PC-3 (cell line): ENCODE results near the gene KCTD20. TPM values are rescaled to one million over a fixed set of nuclear protein-coding genes. Genes with fewer than 3 reads are reported as not detected.

Source experiments
- ATAC-seq: fragments of 200-7000 bp; cut with Tn5 transposase; 2 replicates; pipeline ENCODE4 v1.9.1; 2020; ENCODE audit warnings: mild to moderate bottlenecking, moderate library complexity
- BruUV-seq: library from RNA; stranded (reverse); fragments of 400-500 nt; replicated peaks from 2 replicates; lab custom pipeline; 2021; lab: Mats Ljungman, UMichigan
- CTCF ChIA-PET: fragments of 300-600 bp; sonication (Branson Sonifier 250); formaldehyde crosslinking; loops from one replicate; lab custom pipeline; 2022; ENCODE audit warnings: antibody characterized with exemption; lab: Charles Lee
- POLR2A ChIA-PET: fragments of 300-600 bp; sonication (Branson Sonifier 250); formaldehyde crosslinking; loops from one replicate; lab custom pipeline; 2022; ENCODE audit warnings: antibody characterized with exemption; ENCODE audit not compliant: unreplicated experiment; lab: Charles Lee
- DNase-seq: peaks from one replicate; pipeline ENCODE4 v3.0.0-alpha.2; 2015
- H2AFZ ChIP-seq: fragments of 300-600 bp; sonication (generic); 2 replicates; pipeline ENCODE4 v1.6.0; 2016; ENCODE audit warnings: antibody characterized with exemption, low read length
- H3F3A ChIP-seq: fragments of 300-600 bp; sonication (generic); one replicate; pipeline ENCODE4 v1.6.0; 2017; ENCODE audit warnings: antibody characterized with exemption, low read length, control low read depth, mild to moderate bottlenecking; ENCODE audit not compliant: unreplicated experiment
- H3K27ac ChIP-seq: fragments of 300-600 bp; sonication (generic); 2 replicates; pipeline ENCODE4 v1.5.1; 2016; ENCODE audit warnings: mild to moderate bottlenecking, low read length
- H3K27me3 ChIP-seq: fragments of 300-600 bp; sonication (generic); 2 replicates; pipeline ENCODE4 v1.6.1; 2016; ENCODE audit warnings: low read length, mixed read lengths
- H3K36me3 ChIP-seq: fragments of 300-600 bp; sonication (generic); 2 replicates; pipeline ENCODE4 v1.6.1; 2016; ENCODE audit warnings: low read depth, mixed run types, low read length, mixed read lengths
- H3K4me1 ChIP-seq: fragments of 300-600 bp; sonication (generic); 2 replicates; pipeline ENCODE4 v1.5.1; 2016; ENCODE audit warnings: low read length; ENCODE audit not compliant: insufficient read depth
- H3K4me2 ChIP-seq: fragments of 300-600 bp; sonication (generic); 2 replicates; pipeline ENCODE4 v1.6.0; 2016; ENCODE audit warnings: low read length
- H3K4me3 ChIP-seq: fragments of 300-600 bp; sonication (generic); 2 replicates; pipeline ENCODE4 v1.5.1; 2016; ENCODE audit warnings: mild to moderate bottlenecking, low read length, mixed read lengths
- H3K79me2 ChIP-seq: fragments of 300-600 bp; sonication (generic); 2 replicates; pipeline ENCODE4 v1.6.1; 2017; ENCODE audit warnings: low read length, mixed read lengths
- H3K9ac ChIP-seq: fragments of 300-600 bp; sonication (generic); 2 replicates; pipeline ENCODE4 v1.6.0; 2016; ENCODE audit warnings: mild to moderate bottlenecking, low read length
- H3K9me2 ChIP-seq: fragments of 300-600 bp; sonication (generic); replicated peaks from 2 replicates; pipeline ENCODE4 v1.6.1; 2016; ENCODE audit warnings: mixed run types, low read length, mixed read lengths
- H3K9me3 ChIP-seq: fragments of 300-600 bp; sonication (generic); 2 replicates; pipeline ENCODE4 v1.6.1; 2016; ENCODE audit warnings: low read length, mixed read lengths
- H4K20me1 ChIP-seq: fragments of 300-600 bp; sonication (generic); 2 replicates; pipeline ENCODE4 v1.6.1; 2016; ENCODE audit warnings: low read length, mixed read lengths
- CTCF ChIP-seq: fragments of 300-600 bp; sonication (generic); conservative IDR thresholded peaks from 2 replicates; pipeline ENCODE4 v1.5.1; 2017; ENCODE audit warnings: antibody characterized with exemption, low read depth, mild to moderate bottlenecking, low read length
- EZH2 ChIP-seq: fragments of 300-600 bp; sonication (generic); IDR thresholded peaks from one replicate; pipeline ENCODE4 v1.6.1; 2017; ENCODE audit warnings: antibody characterized with exemption, mild to moderate bottlenecking, low read length; ENCODE audit not compliant: unreplicated experiment
- EZH2phosphoT487 ChIP-seq: fragments of 300-600 bp; sonication (generic); IDR thresholded peaks from 2 replicates; pipeline ENCODE4 v1.6.1; 2018; ENCODE audit warnings: mild to moderate bottlenecking, antibody characterized with exemption, low read length, borderline replicate concordance
- intact Hi-C: fragments of 100-400 bp; cut with micrococcal nuclease; formaldehyde crosslinking; loops from 2 replicates; pipeline ENCODE4 v1.9.0; 2023
- total RNA-seq: library from RNA; depleted of rRNA; stranded (reverse); fragments of >200 nt; gene quantifications from 2 replicates; pipeline ENCODE4 v1.2.3, GENCODE V29; 2014

KCTD20 gene
- total RNA-seq, 1 experiment from 2014 or later, result 26.5 TPM

GRCh38 chr6:36430351-36430750 is 12.4 kb upstream of the KCTD20 start:
- H3K9me2 ChIP-seq, result no peaks in the 10 kb centered on the region
- no peaks in the 10 kb centered on the region for H3F3A ChIP-seq
- DNase-seq, result no peak
- no peaks in the 10 kb centered on the region for H3K9me3 ChIP-seq
- H2AFZ ChIP-seq, result no peak overlapping the region
- H3K36me3 ChIP-seq, result no peaks in the 10 kb centered on the region
- intact Hi-C loops, result no loop called here
- ChIA-PET POLR2A (interaction anchor here (0.5 kb wide), 1 partner anchor 509 kb away, joined by 3 read pairs; no protein-coding TSS in a partner anchor), CTCF (no interaction called here)
- peaks cover 11% of the 10 kb centered on the region for H3K4me1 ChIP-seq
- ATAC-seq, result no peak
- BruUV-seq, result no TSS peak
- H3K9ac ChIP-seq, result no peak overlapping the region
- H3K27ac ChIP-seq, result no peak overlapping the region
- no peaks in the 10 kb centered on the region for H3K27me3 ChIP-seq
- TF ChIP-seq CTCF (no peak), EZH2 (no peak), EZH2phosphoT487 (no peak)
- H4K20me1 ChIP-seq, result no peaks in the 10 kb centered on the region
- no peaks in the 10 kb centered on the region for H3K79me2 ChIP-seq
- no peak overlapping the region for H3K4me2 ChIP-seq
- H3K4me3 ChIP-seq, result no peak overlapping the region

GRCh38 chr6:36431197-36431596 is 11.6 kb upstream of the KCTD20 start:
- no peak overlapping the region for H3K27ac ChIP-seq

More at GRCh38 chr6:36431197-36431596, 11.6 kb upstream of the KCTD20 start:
- DNase-seq (no peak), ATAC-seq (no peak)
- Histone ChIP-seq H3F3A (no peaks in the 10 kb centered on the region), H2AFZ (no peak overlapping the region), H3K9ac (no peak overlapping the region), H3K4me3 (no peak overlapping the region), H3K9me2 (no peaks in the 10 kb centered on the region), H3K27me3 (no peaks in the 10 kb centered on the region), H3K4me2 (no peak overlapping the region), H4K20me1 (no peaks in the 10 kb centered on the region), H3K4me1 (peaks cover 11% of the 10 kb centered on the region), H3K9me3 (no peaks in the 10 kb centered on the region), H3K79me2 (no peaks in the 10 kb centered on the region), H3K36me3 (no peaks in the 10 kb centered on the region)
- no TSS peak for BruUV-seq
- ChIA-PET POLR2A (no interaction called here), CTCF (no interaction called here)
- TF ChIP-seq EZH2 (no peak), CTCF (no peak), EZH2phosphoT487 (no peak)
- intact Hi-C loops, result no loop called here
